22Rv1 (cell line): ENCODE data around the gene DNAH3.
"Not testable (repeated sequence)": the region's sequence is repeated elsewhere in the genome, so short reads cannot be mapped to it uniquely, and the experiment has no call there.

Source experiments
- H3K27ac ChIP-seq: fragments of 450-650 bp; 2 replicates; pipeline ENCODE4 v1.5.1; 2017
- CTCF ChIP-seq: fragments of 450-650 bp; IDR thresholded peaks from 2 replicates; pipeline ENCODE4 v1.5.1; 2017; ENCODE audit warnings: mild to moderate bottlenecking
- ZFX ChIP-seq: fragments of 450-650 bp; IDR thresholded peaks from 2 replicates; pipeline ENCODE4 v1.6.1; 2017; ENCODE audit warnings: antibody characterized with exemption, borderline replicate concordance

Gene DNAH3

GRCh38 chr16:21183995-21184394 lies 33.3 kb upstream of the DNAH3 start:
- no peak for TF ChIP-seq ZFX
- no peak for TF ChIP-seq CTCF
- no peak overlapping the region for H3K27ac ChIP-seq

- TF ChIP-seq CTCF (no peak), ZFX (no peak)
- H3K27ac ChIP-seq = no peak overlapping the region
Observed at GRCh38 chr16:21179983-21180365, 29.3 kb upstream of the DNAH3 start.

GRCh38 chr16:21179126-21179982 lies 28.7 kb upstream of the DNAH3 start:
- no peak overlapping the region for H3K27ac ChIP-seq
- TF ChIP-seq CTCF (no peak), ZFX (no peak)

GRCh38 chr16:21175397-21175796 lies 24.8 kb upstream of the DNAH3 start:
- TF ChIP-seq ZFX (no peak), CTCF (no peak)
- H3K27ac ChIP-seq = 0 out of 2 replicates have a peak overlapping the region, but pooled peaks have one; percentile 31

- TF ChIP-seq ZFX (no peak), CTCF (no peak)
- H3K27ac ChIP-seq = no peak overlapping the region
Observed at GRCh38 chr16:21172650-21173049, 22.0 kb upstream of the DNAH3 start.

GRCh38 chr16:21170116-21170515 lies 19.5 kb upstream of the DNAH3 start:
- H3K27ac ChIP-seq = not testable (repeated sequence)

- no peak overlapping the region for H3K27ac ChIP-seq
- TF ChIP-seq CTCF = no peak
- TF ChIP-seq ZFX = no peak
Observed at GRCh38 chr16:21169249-21169981, 18.8 kb upstream of the DNAH3 start.
